Spleen (tissue), 7 donors: Measurements from ENCODE around the gene IGFL3.

Experiments used
- CTCF ChIP-seq, 11 experiments: fragments of 200-600 bp in 7 of 11; fragments of 450-650 bp in 4 of 11; sonication (generic) in 4 of 11; IDR thresholded peaks in 8 of 11; conservative IDR thresholded peaks in 3 of 11; 1 replicate in 7 of 11; 2 replicates in 4 of 11; pipeline versions ENCODE4 v1.4.0 to v1.8.0; 2016 to 2021; ENCODE audit warnings: antibody characterized with exemption in 11 of 11, inconsistent platforms in 4 of 11, mild to moderate bottlenecking in 1 of 11
- POLR2A ChIP-seq, 3 donors: fragments of 450-650 bp; IDR thresholded peaks; one replicate each; pipeline ENCODE4 v1.5.1; 2017; ENCODE audit warnings: antibody characterized with exemption in 3 of 3, mild to moderate bottlenecking in 1 of 3
- POLR2AphosphoS5 ChIP-seq, 3 donors: sonication (generic); formaldehyde crosslinking; IDR thresholded peaks; one replicate each; pipeline ENCODE4 v1.5.1; 2017; ENCODE audit warnings: antibody characterized with exemption in 3 of 3
- donor health status: DM: no; HTN: no; CAD: no; lungs with moderate emphysema.
- donor health status: DM: no; HTN: no; CAD: no.
- donor health status: DM: no; HTN: no; CAD: no.

- TF ChIP-seq CTCF (IDR thresholded peaks at IDR 0.05 in 8 of 11, conservative IDR thresholded peaks at IDR 0.05 in 3 of 11) (no peak), POLR2A (IDR thresholded peaks at IDR 0.05) (no peak), POLR2AphosphoS5 (IDR thresholded peaks at IDR 0.05) (no peak)
Observed at GRCh38 chr19:46073268-46073922, 51.1 kb downstream of the IGFL3 start.
